Neural cell (in vitro differentiated cells): ENCODE results near the gene MZF1. TPM values are rescaled to one million over a fixed set of nuclear protein-coding genes. Genes with fewer than 3 reads are reported as not detected.

Experiments used
- H2AFZ ChIP-seq: fragments of 200-600, 300-800 bp; sonication (generic), shearing (Covaris generic); 2 replicates; pipeline ENCODE4 v1.6.0; 2014; ENCODE audit warnings: low read depth, mild to moderate bottlenecking, antibody characterized with exemption, low read length, moderate library complexity
- H3F3A ChIP-seq: fragments of 200-600 bp; shearing (Covaris generic); 2 replicates; pipeline ENCODE4 v1.6.1; 2016; ENCODE audit warnings: mild to moderate bottlenecking, moderate library complexity, mixed read lengths, antibody characterized with exemption, low read length; ENCODE audit not compliant: insufficient read depth, poor library complexity, severe bottlenecking
- H3K27ac ChIP-seq: fragments of 200-600, 300-800 bp; sonication (generic), shearing (Covaris generic); 2 replicates; pipeline ENCODE4 v1.5.1; 2014; ENCODE audit warnings: mild to moderate bottlenecking, low read length, moderate library complexity
- H3K27me3 ChIP-seq: fragments of 300-800, 200-600 bp; sonication (generic), shearing (Covaris generic); 2 replicates; pipeline ENCODE4 v1.6.0; 2014; ENCODE audit warnings: mild to moderate bottlenecking, low read depth, low read length, moderate library complexity; ENCODE audit not compliant: insufficient read depth
- H3K36me3 ChIP-seq: fragments of 300-800, 200-600 bp; sonication (generic), shearing (Covaris generic); 2 replicates; pipeline ENCODE4 v1.5.1; 2014; ENCODE audit warnings: mild to moderate bottlenecking, antibody characterized with exemption, low read length, moderate library complexity; ENCODE audit not compliant: insufficient read depth
- H3K4me2 ChIP-seq: fragments of 300-800, 200-600 bp; sonication (generic), shearing (Covaris generic); 2 replicates; pipeline ENCODE4 v1.6.0; 2014; ENCODE audit warnings: mild to moderate bottlenecking, low read length
- H3K4me3 ChIP-seq: fragments of 300-800, 200-600 bp; sonication (generic), shearing (Covaris generic); 2 replicates; pipeline ENCODE4 v1.5.1; 2014; ENCODE audit warnings: mild to moderate bottlenecking, low read length, moderate library complexity
- H3K79me2 ChIP-seq: fragments of 200-600 bp; shearing (Covaris generic); replicated peaks from 2 replicates; pipeline ENCODE4 v1.6.0; 2014; ENCODE audit warnings: mild to moderate bottlenecking, low read length, moderate library complexity; ENCODE audit not compliant: insufficient read depth
- H3K9ac ChIP-seq: fragments of 300-800, 200-600 bp; sonication (generic), shearing (Covaris generic); 2 replicates; pipeline ENCODE4 v1.6.1; 2016; ENCODE audit warnings: mild to moderate bottlenecking, low read length, mixed read lengths
- H3K9me2 ChIP-seq: fragments of 200-600 bp; shearing (Covaris generic); 2 replicates; pipeline ENCODE4 v1.6.1; 2016; ENCODE audit warnings: mild to moderate bottlenecking, low read length, mixed read lengths; ENCODE audit not compliant: insufficient read depth
- H3K9me3 ChIP-seq: fragments of 200-600, 300-800 bp; sonication (generic), shearing (Covaris generic); 2 replicates; pipeline ENCODE4 v1.6.1; 2016; ENCODE audit warnings: mild to moderate bottlenecking, mixed run types, low read length, moderate library complexity, mixed read lengths
- H4K20me1 ChIP-seq: fragments of 200-600 bp; shearing (Covaris generic); 2 replicates; pipeline ENCODE4 v1.6.1; 2016; ENCODE audit warnings: mild to moderate bottlenecking, mixed run types; ENCODE audit not compliant: insufficient read depth
- EP300 ChIP-seq: fragments of 450-650 bp; conservative IDR thresholded peaks from 2 replicates; pipeline ENCODE4 v1.6.1; 2014; ENCODE audit warnings: antibody characterized with exemption, mild to moderate bottlenecking, moderate library complexity; ENCODE audit not compliant: poor library complexity, severe bottlenecking
- EZH2 ChIP-seq: fragments of 200-600, 300-800 bp; shearing (Covaris generic), sonication (generic); IDR thresholded peaks from 2 replicates; pipeline ENCODE4 v1.6.1; 2014; ENCODE audit warnings: antibody characterized with exemption, low read length, borderline replicate concordance, mild to moderate bottlenecking; ENCODE audit not compliant: insufficient read depth, poor library complexity, severe bottlenecking
- MXI1 ChIP-seq: fragments of 450-650 bp; conservative IDR thresholded peaks from 2 replicates; pipeline ENCODE4 v1.6.1; 2014; ENCODE audit warnings: antibody characterized with exemption, mild to moderate bottlenecking; ENCODE audit not compliant: poor library complexity, severe bottlenecking
- POLR2AphosphoS5 ChIP-seq: IDR thresholded peaks from 2 replicates; pipeline ENCODE4 v1.6.1; 2012
- RAD21 ChIP-seq: fragments of 450-650 bp; conservative IDR thresholded peaks from 2 replicates; pipeline ENCODE4 v1.6.1; 2014; ENCODE audit warnings: antibody characterized with exemption, mild to moderate bottlenecking, moderate library complexity
- SMC3 ChIP-seq: fragments of 450-650 bp; conservative IDR thresholded peaks from 2 replicates; pipeline ENCODE4 v1.6.1; 2014; ENCODE audit warnings: antibody characterized with exemption, mild to moderate bottlenecking, moderate library complexity; ENCODE audit not compliant: poor library complexity
- TAF1 ChIP-seq: IDR thresholded peaks from 2 replicates; pipeline ENCODE4 v1.6.1; 2012; ENCODE audit warnings: low read depth
- polyA plus RNA-seq: library from polyadenylated mRNA; depleted of rRNA; stranded (reverse); fragments of >200 nt; gene quantifications from 2 replicates; pipeline ENCODE4 v1.2.3, GENCODE V29; 2014
- TF ChIP-seq, protein P1 (sequence below): IDR thresholded peaks from 2 replicates; pipeline ENCODE4 v1.6.1; 2012; ENCODE audit warnings: borderline replicate concordance
- TF ChIP-seq, protein P2 (sequence below): fragments of 450-650 bp; IDR thresholded peaks from 2 replicates; pipeline ENCODE4 v1.5.1; 2014; ENCODE audit warnings: antibody characterized with exemption, mild to moderate bottlenecking, moderate library complexity; ENCODE audit not compliant: poor library complexity, severe bottlenecking

The MZF1 gene
- polyA plus RNA-seq, 1 donor from 2014 or later, result 74.6 TPM

DNA sequence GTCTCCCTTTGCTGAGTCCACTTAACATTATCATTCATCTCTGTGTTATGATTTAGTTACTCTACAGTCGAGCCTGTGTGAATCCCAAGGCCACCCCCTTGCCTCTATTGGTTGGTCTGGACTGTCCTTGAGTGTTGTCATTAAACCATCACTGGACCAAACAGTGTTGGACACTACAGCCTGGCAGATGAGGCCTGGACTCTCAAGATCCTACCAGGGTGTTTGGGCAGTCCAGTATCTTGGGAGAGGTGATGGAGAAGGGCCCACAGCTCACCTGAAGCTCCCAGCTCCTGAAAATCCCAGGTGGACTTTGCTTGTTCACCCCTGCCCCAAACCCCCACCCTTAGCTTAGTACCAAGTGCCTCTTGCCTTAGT is 22.0 kb downstream of the MZF1 start (continued):
- no peak for TF ChIP-seq RAD21

DNA sequence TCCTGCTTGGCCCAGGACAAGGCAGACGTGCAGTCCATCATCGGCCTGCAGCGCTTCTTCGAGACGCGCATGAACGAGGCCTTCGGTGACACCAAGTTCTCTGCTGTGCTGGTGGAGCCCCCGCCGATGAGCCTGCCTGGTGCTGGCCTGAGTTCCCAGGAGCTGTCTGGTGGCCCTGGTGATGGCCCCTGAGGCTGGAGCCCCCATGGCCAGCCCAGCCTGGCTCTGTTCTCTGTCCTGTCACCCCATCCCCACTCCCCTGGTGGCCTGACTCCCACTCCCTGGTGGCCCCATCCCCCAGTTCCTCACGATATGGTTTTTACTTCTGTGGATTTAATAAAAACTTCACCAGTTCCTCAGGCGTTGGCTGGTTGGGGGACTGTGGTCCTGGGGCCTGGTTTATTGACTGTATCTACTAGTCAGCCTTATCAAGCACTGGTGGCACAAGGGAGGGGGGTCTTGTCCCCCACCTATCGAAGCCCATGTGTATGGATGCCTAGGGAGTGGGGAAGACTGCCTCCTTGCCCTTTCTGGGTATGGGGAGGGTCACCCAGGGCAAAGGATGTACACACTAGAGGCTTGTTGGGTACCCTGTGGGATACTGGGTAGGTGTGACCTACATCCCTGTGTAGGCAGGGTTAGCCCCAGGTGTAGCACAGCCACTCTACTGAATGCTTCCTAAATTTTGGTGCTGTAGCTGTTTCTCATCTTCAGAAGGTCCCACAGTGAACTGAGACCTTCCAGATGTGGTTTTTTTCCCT is 22.6 kb downstream of the MZF1 start:
- Histone ChIP-seq H3K36me3 (peaks cover 3% of the 10 kb centered on the region), H3F3A (peaks cover 9% of the 10 kb centered on the region), H2AFZ (no peak overlapping the region), H3K9me3 (no peaks in the 10 kb centered on the region), H3K4me2 (no peak overlapping the region), H3K9me2 (no peaks in the 10 kb centered on the region), H3K27ac (no peak overlapping the region), H3K27me3 (no peaks in the 10 kb centered on the region), H3K9ac (no peak overlapping the region), H3K79me2 (peaks cover 25% of the 10 kb centered on the region), H3K4me3 (no peak overlapping the region), H4K20me1 (peaks cover 30% of the 10 kb centered on the region)
- TF ChIP-seq EP300 (no peak), POLR2AphosphoS5 (no peak), EZH2 (no peak), TAF1 (no peak), MXI1 (no peak)

DNA sequence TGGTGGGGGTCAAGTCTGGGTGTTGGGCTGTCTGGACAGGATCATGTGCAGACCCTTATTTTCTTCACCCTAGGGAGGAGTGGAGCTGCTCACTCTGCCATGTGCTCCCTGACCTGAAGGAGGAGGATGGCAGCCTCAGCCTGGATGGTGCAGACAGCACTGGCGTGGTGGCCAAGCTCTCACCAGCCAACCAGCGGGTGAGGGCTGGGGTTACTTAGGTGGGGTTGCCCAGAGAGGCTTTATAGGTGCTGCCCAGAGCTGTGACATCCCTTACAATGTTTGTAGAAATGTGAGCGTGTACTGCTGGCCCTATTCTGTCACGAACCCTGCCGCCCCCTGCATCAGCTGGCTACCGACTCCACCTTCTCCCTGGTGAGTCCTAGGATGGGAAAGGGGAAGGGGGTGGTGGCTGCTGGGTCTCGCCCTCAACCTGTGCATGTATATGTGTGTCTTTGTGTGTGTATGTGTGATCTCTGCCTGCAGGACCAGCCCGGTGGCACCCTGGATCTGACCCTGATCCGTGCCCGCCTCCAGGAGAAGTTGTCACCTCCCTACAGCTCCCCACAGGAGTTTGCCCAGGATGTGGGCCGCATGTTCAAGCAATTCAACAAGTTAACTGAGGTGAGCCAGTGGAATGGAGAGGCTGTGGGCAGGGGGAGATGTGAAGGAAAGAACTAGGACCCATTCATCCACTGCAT is 23.3 kb downstream of the MZF1 start:
- peaks cover 32% of the 10 kb centered on the region for H3K79me2 ChIP-seq
- no peak overlapping the region for H3K27ac ChIP-seq
- H2AFZ ChIP-seq, result no peak overlapping the region
- H4K20me1 ChIP-seq, result peaks cover 37% of the 10 kb centered on the region
- no peaks in the 10 kb centered on the region for H3K9me3 ChIP-seq
- peaks cover 9% of the 10 kb centered on the region for H3F3A ChIP-seq
- H3K36me3 ChIP-seq, result peaks cover 3% of the 10 kb centered on the region
- no peaks in the 10 kb centered on the region for H3K27me3 ChIP-seq
- TF ChIP-seq POLR2AphosphoS5 (no peak), MXI1 (no peak), SMC3 (no peak), TAF1 (no peak)
- no peaks in the 10 kb centered on the region for H3K9me2 ChIP-seq
- no peak overlapping the region for H3K4me3 ChIP-seq
- H3K9ac ChIP-seq, result no peak overlapping the region
- no peak overlapping the region for H3K4me2 ChIP-seq

DNA sequence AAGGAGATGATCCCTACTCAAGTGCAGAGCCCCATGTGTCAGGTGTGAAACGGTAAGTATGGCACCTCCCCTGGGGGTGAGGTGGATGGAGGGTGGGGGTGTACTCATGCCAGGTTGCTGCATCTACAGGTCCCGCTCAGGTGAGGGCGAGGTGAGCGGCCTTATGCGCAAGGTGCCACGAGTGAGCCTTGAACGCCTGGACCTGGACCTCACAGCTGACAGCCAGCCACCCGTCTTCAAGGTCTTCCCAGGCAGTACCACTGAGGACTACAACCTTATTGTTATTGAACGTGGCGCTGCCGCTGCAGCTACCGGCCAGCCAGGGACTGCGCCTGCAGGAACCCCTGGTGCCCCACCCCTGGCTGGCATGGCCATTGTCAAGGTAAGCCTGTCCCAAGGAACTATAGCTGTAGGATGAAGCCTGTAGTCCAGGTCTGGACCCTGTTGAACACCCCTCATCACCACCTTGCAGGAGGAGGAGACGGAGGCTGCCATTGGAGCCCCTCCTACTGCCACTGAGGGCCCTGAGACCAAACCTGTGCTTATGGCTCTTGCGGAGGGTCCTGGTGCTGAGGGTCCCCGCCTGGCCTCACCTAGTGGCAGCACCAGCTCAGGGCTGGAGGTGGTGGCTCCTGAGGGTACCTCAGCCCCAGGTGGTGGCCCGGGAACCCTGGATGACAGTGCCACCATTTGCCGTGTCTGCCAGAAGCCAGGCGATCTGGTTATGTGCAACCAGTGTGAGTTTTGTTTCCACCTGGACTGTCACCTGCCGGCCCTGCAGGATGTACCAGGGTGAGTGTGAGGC is 24.1 kb downstream of the MZF1 start:
- peaks cover 33% of the 10 kb centered on the region for H3K79me2 ChIP-seq

More for the DNA sequence above, 24.1 kb downstream of the MZF1 start:
- Histone ChIP-seq H3F3A (peaks cover 5% of the 10 kb centered on the region), H3K4me2 (no peak overlapping the region), H3K9me2 (no peaks in the 10 kb centered on the region), H3K9me3 (no peaks in the 10 kb centered on the region), H3K4me3 (no peak overlapping the region), H3K27ac (no peak overlapping the region), H3K9ac (no peak overlapping the region), H3K27me3 (no peaks in the 10 kb centered on the region), H3K36me3 (peaks cover 3% of the 10 kb centered on the region), H4K20me1 (peaks cover 39% of the 10 kb centered on the region), H2AFZ (no peak overlapping the region)
- TF ChIP-seq, protein P1, sequence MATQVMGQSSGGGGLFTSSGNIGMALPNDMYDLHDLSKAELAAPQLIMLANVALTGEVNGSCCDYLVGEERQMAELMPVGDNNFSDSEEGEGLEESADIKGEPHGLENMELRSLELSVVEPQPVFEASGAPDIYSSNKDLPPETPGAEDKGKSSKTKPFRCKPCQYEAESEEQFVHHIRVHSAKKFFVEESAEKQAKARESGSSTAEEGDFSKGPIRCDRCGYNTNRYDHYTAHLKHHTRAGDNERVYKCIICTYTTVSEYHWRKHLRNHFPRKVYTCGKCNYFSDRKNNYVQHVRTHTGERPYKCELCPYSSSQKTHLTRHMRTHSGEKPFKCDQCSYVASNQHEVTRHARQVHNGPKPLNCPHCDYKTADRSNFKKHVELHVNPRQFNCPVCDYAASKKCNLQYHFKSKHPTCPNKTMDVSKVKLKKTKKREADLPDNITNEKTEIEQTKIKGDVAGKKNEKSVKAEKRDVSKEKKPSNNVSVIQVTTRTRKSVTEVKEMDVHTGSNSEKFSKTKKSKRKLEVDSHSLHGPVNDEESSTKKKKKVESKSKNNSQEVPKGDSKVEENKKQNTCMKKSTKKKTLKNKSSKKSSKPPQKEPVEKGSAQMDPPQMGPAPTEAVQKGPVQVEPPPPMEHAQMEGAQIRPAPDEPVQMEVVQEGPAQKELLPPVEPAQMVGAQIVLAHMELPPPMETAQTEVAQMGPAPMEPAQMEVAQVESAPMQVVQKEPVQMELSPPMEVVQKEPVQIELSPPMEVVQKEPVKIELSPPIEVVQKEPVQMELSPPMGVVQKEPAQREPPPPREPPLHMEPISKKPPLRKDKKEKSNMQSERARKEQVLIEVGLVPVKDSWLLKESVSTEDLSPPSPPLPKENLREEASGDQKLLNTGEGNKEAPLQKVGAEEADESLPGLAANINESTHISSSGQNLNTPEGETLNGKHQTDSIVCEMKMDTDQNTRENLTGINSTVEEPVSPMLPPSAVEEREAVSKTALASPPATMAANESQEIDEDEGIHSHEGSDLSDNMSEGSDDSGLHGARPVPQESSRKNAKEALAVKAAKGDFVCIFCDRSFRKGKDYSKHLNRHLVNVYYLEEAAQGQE, result no peak
- TF ChIP-seq POLR2AphosphoS5, result no peak
- no peak for TF ChIP-seq SMC3
- TF ChIP-seq, protein P2, sequence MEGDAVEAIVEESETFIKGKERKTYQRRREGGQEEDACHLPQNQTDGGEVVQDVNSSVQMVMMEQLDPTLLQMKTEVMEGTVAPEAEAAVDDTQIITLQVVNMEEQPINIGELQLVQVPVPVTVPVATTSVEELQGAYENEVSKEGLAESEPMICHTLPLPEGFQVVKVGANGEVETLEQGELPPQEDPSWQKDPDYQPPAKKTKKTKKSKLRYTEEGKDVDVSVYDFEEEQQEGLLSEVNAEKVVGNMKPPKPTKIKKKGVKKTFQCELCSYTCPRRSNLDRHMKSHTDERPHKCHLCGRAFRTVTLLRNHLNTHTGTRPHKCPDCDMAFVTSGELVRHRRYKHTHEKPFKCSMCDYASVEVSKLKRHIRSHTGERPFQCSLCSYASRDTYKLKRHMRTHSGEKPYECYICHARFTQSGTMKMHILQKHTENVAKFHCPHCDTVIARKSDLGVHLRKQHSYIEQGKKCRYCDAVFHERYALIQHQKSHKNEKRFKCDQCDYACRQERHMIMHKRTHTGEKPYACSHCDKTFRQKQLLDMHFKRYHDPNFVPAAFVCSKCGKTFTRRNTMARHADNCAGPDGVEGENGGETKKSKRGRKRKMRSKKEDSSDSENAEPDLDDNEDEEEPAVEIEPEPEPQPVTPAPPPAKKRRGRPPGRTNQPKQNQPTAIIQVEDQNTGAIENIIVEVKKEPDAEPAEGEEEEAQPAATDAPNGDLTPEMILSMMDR, result no peak
- TF ChIP-seq MXI1, result no peak
- no peak for TF ChIP-seq EZH2
- TF ChIP-seq EP300, result no peak
- TF ChIP-seq RAD21, result no peak
- TF ChIP-seq TAF1, result no peak
